GM10847 (cell line): Measurements from ENCODE around the gene ARPC5.

Experiments
- POLR2A ChIP-seq: IDR thresholded peaks from 2 replicates; pipeline ENCODE4 v1.6.1; 2011; ENCODE audit not compliant: insufficient read length; ENCODE audit errors: extremely low read depth

The ARPC5 gene

DNA sequence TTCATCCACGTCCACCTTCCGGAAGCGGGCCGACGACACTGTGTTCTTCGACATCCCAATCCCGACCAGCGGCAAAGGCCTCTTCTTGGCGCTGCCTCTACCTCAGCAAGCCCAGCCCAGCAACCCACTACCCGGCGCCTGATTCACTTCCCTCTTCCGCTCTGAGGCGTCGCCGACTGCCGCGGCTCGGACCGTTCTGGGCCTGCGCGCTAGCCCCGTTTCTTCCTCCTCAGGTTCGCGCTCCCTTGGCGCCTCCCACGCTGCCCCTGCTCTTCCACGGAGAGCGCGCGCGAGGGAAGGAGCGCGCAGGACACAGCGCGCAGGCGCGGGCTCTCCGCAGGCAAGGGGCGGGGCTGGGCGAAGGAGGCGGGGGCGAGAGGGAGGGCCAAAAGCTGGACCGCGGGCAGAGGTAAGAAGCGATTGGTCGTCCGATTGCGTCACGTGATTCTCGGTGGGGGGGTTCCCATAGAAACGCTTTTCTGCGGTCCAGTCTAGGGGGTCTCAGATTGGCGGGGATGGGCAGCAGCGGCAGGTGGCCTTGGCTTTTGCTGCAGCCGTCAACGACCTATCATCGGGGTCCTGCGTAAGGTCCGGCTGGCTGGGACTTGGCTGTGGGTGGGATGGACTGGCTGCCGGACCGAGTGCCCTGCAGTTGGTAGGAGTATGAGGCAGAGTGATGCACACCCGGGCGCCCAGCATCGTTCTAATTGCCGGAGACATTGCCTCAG lies at the start of gene ARPC5:
TSS of gene ARPC5 (minus strand) at position 178 of the 728 bp plus-strand sequence. CDS start at position 54, 124 bp downstream.
- TF ChIP-seq POLR2A: peak; percentile 87

DNA sequence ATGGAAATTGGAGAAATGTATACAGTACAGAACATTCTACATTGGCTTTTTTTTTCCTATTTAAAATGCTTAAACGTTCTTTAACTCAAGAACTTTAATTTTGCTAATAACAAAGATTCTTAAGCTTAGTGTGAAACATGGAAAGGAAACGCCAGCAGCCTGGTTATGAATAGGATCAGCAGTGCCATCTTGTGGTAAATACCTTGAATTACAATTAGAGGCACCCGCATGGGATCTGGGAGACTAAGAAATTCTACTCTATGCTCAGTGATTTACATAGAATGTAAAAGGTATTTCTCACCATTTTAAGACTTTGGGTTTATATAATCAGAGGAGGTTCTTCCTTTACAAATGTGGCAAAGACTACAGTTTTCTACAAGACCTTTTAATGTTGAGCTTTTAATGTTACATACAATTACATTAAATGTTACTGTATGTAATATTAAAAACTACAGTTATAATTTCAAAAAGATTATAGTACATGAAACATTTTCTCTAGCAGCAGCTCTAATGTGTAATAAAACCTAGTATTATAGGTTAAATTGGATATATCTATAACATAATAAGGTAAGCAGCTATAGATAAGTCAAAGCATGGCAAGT lies 49.6 kb upstream of the ARPC5 start:
- TF ChIP-seq POLR2A: no peak

DNA sequence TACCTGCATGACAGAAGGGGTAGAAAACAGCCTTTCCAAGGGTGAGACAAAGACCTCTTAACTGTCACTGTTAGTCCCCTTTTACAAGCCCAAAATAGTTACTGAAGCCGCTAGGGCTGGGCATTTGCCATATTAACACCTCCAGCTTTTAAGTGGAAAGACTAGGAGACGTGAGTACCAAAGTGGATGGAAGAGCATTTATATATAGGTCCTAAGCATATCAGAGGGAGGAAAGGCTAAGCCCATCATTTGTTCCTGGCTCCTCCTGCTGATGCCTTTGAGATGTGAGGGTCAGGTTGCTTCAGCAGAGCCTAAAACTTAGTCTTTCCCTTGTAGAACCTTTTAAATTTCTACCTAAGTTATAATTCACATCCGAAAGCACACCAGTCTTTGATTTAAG lies 43.2 kb upstream of the ARPC5 start:
- TF ChIP-seq POLR2A: no peak

DNA sequence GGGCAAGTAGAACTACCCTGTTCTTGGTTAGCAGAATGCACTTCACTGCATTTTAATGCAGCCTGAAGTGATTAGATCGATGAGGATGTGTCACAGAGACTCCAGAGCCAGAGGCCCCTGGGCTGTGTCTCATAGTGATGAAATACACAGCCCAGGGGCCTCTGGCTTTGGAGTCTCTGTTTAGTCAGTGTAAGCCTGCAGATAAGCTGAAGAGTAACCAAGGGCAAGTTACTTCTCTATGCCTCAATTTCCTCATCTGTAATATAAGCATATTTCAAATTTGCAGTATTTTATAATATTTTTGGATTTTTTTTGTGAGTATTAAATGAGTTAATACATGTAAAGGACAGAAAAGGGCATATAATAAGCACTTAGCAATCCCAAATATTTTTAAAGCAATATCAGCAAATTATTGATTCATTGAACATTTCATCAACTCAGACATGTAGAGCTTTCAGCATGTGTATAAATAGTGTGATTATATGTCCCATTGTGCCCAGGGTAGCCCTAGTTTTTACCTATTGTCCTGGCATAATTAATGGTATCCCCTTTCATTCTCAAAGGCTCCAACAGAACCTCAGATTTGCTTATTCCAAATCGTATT lies 41.1 kb upstream of the ARPC5 start:
- TF ChIP-seq POLR2A: no peak

DNA sequence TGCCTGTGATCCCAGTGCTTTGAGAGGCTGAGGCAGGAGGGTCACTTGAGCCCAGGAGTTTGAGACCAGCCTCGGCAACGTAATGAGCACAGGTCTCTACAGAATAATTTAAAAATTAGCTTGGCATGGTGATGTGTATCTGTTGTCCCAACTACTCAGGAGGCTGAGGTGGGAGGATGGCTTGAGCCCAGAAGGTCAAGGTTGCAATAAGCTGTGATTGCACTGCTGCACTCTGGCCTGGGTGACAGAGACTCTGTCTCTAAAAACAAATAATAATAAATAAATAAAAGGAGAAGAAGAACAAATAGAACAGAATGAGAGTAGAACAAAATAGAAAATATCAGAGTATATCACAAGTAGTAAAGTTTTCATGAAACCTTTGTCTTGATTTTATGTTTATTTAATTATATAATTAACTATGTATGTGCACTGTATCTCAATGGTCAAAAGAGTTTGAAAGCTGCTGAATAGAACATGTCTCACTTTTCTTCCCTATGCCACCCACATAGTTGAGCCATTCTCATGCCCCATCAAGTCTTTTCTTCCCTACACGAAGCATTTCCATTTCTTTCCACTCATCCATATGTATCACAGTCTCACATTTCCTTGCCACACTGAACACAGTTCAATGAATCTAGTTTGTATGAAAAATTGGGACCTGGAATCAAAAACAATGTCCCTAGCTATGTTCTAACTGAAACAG lies 40.5 kb upstream of the ARPC5 start:
- no peak for TF ChIP-seq POLR2A

DNA sequence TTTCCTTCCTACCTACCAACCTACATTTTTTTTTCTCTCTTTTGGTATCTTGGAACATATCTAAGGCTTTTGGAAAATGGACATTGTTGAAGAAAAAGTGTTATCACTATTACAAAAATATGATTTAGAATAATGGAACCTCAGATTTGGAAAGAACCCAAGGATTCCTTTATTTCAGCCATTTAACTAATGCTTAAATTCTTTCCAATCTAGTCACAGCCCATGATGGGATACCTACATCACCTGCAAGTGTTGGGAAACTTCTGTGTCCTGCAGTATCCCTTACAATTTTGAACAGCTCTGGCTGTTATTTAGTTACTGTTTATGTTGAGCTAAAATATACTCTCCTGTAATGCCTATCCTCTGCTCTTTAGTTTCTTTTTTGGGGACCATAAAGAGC lies 39.8 kb upstream of the ARPC5 start:
- no peak for TF ChIP-seq POLR2A

DNA sequence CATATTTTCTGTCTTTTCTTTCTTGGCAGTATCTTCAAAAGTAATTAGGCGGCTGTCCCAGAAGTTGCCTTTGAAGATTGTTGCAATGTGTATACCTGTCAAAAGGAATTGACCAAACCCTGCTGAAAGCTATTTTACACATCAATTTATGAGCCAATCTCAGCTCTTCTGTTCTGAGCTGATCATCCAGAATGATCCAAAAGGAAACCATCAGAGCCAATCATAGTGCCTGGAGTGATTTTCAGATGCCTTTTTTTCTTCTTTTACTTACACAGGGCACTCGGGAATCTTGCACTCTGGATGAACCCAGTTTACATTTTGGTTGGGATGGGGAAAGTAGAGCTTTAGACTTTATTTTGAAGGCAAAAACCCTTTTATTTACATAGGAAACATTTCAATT lies 39.3 kb upstream of the ARPC5 start:
- no peak for TF ChIP-seq POLR2A

DNA sequence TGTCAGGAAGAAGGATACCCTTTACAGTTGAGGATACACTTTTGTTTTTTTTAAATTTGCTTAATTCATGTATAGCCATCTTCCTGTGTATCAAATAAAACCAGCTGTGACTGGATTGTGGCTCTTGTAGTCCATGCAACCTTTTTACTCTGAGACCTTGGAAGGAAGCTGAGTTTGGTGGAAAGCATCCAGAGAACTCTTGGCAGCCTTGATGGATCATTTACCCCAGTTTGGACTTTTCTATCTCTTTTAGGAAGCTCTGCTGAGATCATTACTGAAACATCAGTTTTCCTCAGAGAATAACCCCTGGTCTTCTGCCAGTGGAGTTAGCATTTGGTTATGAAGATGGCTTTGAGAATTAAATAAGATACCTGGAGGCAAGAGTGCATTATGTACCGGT lies 38.8 kb upstream of the ARPC5 start:
- TF ChIP-seq POLR2A: no peak

DNA sequence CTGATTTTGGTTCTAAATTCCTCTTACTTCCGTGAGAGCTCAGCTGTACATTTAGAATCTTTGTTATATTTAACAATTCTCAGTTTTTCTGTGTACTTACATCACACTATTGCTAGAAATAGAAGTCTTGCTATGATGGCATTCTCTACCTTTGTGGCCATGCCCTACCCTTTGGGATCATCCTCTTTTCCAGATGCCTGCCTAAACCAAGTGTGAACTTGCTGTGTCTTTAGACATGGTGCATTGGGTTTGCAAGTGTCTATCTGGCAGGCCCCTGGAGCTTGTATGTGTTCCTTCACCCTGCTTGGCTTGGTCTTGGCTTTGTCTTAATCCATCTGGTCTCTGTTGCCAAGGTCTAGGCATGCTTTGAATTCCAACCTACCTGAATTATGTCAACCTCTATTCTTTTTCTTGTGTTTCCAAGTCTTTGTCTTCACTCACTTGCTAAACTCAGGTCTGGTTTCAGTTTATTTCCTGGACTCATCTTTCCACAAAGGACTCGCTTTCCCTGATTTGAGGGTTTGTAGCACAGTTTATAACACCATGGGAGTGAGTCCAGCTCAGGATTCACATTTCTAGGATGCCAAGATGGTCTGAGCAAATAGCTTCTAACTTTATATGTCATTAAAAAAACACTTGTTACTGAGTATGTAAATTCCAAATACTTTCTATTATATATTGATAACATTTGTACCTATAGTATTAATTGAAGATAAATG lies 38.2 kb upstream of the ARPC5 start:
- TF ChIP-seq POLR2A: no peak

DNA sequence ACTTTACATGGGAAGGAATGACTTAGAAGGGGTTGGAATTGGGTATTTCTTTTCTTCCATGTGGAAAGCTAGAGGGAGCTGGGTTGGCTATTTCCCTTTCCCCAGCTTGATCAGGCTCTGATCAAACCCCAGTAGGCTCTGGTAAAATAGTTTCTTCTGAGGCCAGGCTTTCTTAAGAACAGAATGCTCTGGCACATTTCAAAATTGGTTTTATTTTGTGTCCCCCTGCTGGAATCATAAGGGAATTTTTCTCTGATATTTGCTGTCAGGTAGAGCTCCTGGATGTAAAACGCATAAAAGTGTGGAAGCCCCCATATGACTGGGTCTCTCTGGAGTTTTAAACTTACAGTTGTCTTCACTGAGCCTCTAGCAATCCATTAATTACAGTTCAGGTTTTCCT lies 34.6 kb upstream of the ARPC5 start:
- no peak for TF ChIP-seq POLR2A

DNA sequence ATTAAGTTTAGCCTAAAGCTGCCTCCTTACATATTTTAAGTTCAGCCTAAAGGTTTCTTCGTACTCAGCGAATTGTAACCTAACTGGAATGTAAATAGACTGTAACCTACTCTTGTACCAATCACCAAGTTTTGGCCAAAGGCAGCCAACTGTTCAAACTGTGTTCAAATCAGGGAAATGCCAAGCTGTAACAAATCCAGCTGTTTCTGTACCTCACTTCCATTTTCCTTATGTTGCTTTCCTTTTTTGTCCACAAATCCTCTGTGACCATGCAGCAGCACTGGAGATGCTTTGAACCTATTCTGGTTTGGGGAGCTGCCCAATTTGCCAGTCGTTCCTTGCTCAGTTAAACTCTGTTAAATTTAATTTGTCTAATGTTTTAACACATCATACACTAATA lies 20.8 kb upstream of the ARPC5 start:
- TF ChIP-seq POLR2A: no peak

DNA sequence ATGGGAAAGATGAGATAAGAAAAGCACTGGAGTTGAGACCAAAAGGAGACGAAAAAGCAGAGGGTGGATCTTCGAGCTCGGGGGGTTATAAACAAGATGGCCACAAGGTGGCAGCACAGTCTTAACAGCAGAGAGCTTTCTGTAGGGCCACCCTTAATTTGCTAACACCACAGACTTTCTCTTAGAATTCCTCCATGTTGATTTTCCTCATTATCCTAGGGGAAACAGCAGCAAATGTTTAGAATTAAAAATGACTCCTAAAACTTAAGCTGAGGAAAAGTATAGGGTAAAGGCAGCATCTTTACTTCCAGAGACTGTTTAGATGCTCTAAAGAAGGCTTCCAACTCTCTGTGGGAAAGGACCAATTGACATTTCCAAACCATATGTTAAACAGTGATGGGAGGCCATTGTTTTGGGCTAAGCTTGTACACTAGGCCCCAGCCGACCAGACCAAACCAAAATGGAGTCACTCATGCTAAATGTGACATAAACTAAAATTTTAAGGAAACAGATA lies 20.0 kb upstream of the ARPC5 start:
- no peak for TF ChIP-seq POLR2A

DNA sequence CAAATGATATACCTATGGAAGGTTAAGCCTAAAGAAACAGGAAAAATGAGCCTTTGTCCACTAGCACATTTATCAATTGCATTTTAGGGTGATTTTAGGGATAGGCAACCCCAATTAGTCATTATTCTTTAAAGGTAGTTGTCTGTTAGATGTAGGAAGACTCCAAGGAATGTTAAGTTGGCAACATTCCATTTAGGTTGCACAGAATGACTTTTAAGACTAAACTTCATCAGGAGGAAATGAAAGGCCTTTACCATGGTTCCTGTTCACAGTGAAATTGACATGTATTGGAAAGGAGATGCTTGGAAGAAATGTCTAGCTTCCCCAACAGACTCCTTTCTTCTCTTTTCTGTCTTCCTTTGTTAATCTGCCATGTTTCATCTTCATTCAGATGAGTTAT lies 19.1 kb upstream of the ARPC5 start:
- TF ChIP-seq POLR2A: no peak

DNA sequence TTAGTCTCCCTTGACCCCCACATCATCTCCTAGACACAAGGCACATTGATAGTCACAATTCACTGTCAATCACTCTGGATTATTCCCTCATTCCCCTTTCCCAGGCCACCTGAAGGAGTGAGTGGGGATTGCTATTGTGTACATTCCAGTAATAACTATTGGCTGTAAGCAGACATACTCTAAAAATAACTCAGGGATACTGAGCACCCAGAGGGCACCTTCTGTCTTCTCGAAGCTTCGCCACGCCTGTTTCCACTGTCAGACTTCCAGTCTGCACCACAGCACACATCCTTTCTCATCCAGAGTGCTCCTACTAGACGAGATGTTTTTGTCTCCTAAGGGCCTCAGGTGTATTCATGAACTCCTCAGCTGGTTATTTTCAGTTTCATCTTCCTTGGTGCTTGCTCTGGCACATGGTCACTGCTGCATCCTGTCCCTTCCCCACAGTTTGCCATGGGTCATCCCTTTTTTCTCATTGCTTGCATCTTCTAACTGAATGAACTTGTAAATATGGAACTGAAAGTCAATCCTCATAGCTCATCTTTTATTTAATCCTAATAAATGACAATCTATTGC lies 18.4 kb upstream of the ARPC5 start:
- TF ChIP-seq POLR2A: no peak

DNA sequence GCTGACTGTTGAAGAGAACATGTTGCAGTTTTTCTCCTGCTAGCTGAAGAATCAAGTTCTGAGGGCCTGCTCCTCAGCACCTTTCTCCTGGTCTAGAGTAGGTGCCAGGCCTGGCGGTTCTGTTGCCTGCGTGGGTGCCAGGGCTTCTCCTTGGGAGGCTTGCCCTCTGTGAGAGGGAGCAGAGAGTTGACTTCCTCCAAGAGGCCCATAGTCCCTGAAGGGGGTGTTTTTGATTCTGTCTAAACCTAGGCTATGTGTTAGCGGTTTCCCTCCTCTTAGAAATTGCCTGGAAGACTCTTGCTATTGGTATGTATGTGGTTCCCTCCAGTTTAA lies 17.8 kb upstream of the ARPC5 start:
- TF ChIP-seq POLR2A: no peak
